Measurements from ENCODE around the gene SLC22A17.
"Not testable (repeated sequence)": the region's sequence is repeated elsewhere in the genome, so short reads cannot be mapped to it uniquely, and the experiment has no call there.

SLC22A17 gene

DNA sequence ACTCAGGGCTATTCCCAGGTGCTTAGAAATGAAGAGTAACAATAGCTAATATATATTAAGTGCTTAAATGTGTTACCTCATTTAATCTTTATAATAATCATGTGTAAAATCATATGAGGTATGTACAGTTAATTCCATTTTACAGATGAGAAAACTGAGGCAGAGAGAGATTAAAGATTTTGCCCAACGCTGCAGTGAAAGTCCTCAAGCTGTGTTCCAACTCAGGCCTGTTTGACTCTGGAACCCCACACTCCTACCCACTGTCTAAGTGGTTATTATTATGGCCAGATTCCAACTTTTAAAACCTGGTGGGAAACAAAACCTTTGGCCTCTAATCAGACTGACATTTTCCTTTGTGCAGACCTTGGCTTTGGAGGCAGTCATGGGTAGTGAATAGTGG is 34.3 kb upstream of the SLC22A17 start:
- no peaks in the 10 kb centered on the region for H3K36me3 Mint-ChIP-seq (ENCODE audit: low read depth)
- intact Hi-C loops (cut with micrococcal nuclease) = no loop called here
- H3K27ac Mint-ChIP-seq = no peak overlapping the region
- no peaks in the 10 kb centered on the region for H3K9me3 Mint-ChIP-seq
- peaks cover 6% of the 10 kb centered on the region for H3K27me3 Mint-ChIP-seq
- H3K4me3 Mint-ChIP-seq = no peak overlapping the region
- H3K4me1 Mint-ChIP-seq (ENCODE audit: low read depth) = no peaks in the 10 kb centered on the region

DNA sequence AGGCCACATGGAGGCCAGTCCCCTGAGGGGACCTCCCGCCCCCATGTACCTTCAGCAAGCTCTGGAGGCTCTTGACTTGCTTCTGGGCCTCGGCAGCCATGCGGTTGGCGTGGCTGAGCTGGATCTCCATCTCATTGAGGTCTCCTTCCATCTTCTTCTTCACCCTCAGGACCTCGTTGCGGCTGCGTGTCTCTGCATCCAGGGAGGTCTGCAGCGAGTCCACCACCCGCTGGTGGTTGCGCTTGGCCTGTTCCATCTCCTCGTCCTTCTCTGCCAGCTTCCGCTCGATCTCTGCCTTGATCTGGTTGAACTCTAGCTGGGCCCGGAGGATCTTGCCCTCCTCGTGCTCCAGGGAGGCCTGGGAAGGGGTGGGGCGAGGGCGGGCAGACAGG is 33.6 kb upstream of the SLC22A17 start:
- H3K27ac Mint-ChIP-seq; H3K36me3 Mint-ChIP-seq (ENCODE audit: low read depth); intact Hi-C loops (cut with micrococcal nuclease); H3K4me1 Mint-ChIP-seq (ENCODE audit: low read depth); H3K4me3 Mint-ChIP-seq; H3K9me3 Mint-ChIP-seq: not testable (repeated sequence)
- H3K27me3 Mint-ChIP-seq = peaks cover 10% of the 10 kb centered on the region

DNA sequence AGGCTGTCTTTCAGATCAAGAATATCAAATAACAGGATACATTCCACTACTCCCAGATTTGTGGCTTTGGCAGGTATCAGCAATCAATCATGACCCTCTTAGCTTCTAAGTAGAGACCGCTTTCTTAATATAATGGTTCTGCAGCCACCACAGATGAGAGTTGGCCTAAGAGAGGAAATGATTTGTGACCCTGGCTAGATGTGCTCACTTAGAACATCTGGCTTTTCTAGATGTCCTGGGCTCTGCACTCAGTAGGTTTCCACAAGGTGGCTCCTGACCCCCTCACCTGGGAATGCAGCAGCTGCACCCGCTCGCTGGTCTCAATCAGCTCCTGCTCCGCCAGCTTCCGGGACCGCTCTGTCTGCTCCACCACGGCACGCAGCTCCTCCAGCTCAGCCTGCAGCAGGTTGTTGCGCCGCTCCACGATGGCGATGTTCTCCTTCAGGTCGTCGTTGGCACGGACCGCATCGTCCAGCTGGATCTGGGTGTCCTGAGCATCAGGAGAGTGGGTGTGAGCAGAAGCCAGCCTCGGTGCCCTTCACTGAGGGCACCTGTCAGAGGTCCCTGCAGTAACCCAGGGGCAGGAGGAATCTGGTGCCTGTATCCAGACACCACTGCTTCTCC is 33.1 kb upstream of the SLC22A17 start:
- no peaks in the 10 kb centered on the region for H3K9me3 Mint-ChIP-seq
- no peak overlapping the region for H3K4me3 Mint-ChIP-seq
- no peaks in the 10 kb centered on the region for H3K36me3 Mint-ChIP-seq (ENCODE audit: low read depth)
- H3K4me1 Mint-ChIP-seq (ENCODE audit: low read depth) = no peaks in the 10 kb centered on the region
- peaks cover 11% of the 10 kb centered on the region for H3K27me3 Mint-ChIP-seq
- H3K27ac Mint-ChIP-seq = no peak overlapping the region
- intact Hi-C loops (cut with micrococcal nuclease) = no loop called here

DNA sequence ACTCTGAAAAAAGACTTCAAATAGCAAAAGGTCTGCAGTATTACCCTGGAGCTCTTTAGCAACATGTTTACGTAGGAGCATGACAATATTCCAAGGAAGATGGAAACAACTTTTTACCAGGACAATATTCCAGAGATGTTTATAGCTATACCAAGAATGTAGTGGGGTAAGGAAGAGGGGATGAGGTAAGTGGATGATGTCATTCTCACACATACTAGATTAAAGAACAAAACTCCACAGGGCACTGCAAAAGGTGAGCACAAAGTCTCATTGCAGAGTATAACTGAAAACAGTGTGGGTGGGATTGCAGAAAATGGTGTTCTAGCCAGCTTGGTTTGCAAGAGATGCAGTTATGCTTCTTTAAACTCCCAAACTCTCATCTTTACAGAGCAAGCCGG is 32.6 kb upstream of the SLC22A17 start:
- no peaks in the 10 kb centered on the region for H3K9me3 Mint-ChIP-seq
- H3K4me1 Mint-ChIP-seq (ENCODE audit: low read depth) = no peaks in the 10 kb centered on the region
- intact Hi-C loops (cut with micrococcal nuclease) = no loop called here
- H3K27me3 Mint-ChIP-seq = peaks cover 14% of the 10 kb centered on the region
- H3K4me3 Mint-ChIP-seq = no peak overlapping the region
- H3K27ac Mint-ChIP-seq = no peak overlapping the region
- H3K36me3 Mint-ChIP-seq (ENCODE audit: low read depth) = no peaks in the 10 kb centered on the region

DNA sequence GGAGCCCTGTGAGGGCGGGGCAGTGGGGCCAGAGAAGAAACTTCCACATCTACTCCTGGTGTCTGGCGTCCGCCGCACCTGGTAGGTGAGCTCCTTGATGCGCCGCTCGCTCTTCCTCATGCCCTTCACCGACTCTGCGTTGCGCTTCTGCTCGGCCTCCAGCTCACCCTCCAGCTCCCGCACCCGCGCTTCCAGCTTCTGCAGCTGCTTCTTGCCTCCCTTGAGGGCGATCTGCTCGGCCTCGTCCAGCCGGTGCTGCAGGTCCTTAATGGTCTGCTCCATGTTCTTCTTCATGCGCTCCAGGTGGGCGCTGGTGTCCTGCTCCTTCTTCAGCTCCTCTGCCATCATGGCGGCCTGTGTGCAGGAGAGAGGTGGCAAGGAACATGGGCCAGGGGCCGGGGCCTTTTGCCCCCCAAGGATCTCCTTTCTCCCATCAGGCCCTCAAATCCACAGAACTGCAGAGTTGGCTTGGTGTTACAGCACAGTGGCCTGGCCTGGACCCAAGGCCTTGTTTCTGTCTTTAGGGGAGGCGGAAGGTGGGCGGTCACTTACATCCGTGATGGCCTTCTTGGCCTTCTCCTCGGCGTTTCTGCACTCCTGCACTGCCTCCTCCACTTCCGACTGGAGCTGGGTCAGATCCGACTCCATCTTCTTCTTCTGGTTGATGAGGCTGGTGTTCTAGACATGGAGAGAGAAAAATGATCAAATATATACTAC is 31.8 kb upstream of the SLC22A17 start:
- Mint-ChIP-seq H3K36me3 (ENCODE audit: low read depth) (no peaks in the 10 kb centered on the region), H3K4me3 (no peak overlapping the region), H3K4me1 (ENCODE audit: low read depth) (no peaks in the 10 kb centered on the region), H3K27ac (no peak overlapping the region), H3K27me3 (peaks cover 11% of the 10 kb centered on the region), H3K9me3 (no peaks in the 10 kb centered on the region)
- intact Hi-C loops (cut with micrococcal nuclease) = no loop called here

DNA sequence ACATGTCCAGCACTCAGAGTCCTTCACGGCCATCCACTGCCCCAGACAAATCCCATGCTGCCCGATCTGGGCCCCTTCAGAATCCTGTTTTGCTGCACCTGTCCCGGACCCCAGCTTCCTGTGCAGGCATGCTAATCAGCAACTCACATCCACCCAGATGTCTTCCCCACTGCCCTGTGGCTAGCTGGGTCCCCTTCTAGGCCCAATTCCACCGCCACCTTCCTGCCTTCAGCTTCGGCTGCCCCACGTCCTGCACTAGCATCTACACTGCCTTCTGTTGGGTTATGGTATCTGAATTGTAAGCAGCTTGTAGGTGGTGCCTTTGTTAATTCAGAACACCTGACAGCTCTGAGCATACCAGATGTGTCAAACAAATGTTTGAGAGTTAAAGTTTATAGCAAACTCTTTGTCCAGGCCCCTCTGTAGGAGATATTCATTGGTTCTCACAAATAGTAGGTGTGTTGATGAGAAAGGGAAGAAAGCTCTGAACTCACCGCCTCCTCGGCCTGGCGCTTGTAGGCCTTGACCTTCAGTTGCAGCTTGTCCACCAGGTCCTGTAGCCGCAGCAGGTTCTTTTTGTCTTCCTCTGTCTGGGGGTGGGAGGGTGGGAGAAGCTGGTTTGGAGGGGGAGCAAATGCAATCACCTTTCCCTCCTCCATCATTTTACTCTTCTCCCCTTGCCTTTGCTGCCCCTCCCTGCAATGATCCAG is 30.2 kb upstream of the SLC22A17 start:
- Mint-ChIP-seq H3K9me3 (no peaks in the 10 kb centered on the region), H3K27me3 (peaks cover 11% of the 10 kb centered on the region), H3K4me3 (no peak overlapping the region), H3K36me3 (ENCODE audit: low read depth) (no peaks in the 10 kb centered on the region), H3K27ac (no peak overlapping the region), H3K4me1 (ENCODE audit: low read depth) (no peaks in the 10 kb centered on the region)
- intact Hi-C loops (cut with micrococcal nuclease) = no loop called here

DNA sequence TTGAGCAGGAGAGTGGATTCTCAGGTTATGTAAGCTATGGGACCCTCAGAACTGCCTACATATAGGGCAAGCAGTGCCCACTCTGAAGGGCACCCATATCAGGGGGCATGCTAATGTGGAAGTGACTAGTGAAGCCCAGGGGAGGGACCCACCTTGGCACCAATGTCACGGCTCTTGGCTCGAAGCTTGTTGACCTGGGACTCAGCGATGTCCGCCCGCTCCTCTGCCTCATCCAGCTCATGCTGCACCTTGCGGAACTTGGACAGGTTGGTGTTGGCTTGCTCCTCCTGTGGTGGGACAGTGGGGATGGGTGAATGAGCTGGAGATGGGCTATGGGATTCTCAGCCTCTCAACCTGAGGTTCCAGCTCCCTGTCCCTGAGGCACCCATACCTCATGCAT is 29.6 kb upstream of the SLC22A17 start:
- intact Hi-C loops (cut with micrococcal nuclease) = no loop called here
- Mint-ChIP-seq H3K27me3 (peaks cover 11% of the 10 kb centered on the region), H3K4me3 (no peak overlapping the region), H3K4me1 (ENCODE audit: low read depth) (no peaks in the 10 kb centered on the region), H3K36me3 (ENCODE audit: low read depth) (no peaks in the 10 kb centered on the region), H3K27ac (no peak overlapping the region), H3K9me3 (no peaks in the 10 kb centered on the region)

DNA sequence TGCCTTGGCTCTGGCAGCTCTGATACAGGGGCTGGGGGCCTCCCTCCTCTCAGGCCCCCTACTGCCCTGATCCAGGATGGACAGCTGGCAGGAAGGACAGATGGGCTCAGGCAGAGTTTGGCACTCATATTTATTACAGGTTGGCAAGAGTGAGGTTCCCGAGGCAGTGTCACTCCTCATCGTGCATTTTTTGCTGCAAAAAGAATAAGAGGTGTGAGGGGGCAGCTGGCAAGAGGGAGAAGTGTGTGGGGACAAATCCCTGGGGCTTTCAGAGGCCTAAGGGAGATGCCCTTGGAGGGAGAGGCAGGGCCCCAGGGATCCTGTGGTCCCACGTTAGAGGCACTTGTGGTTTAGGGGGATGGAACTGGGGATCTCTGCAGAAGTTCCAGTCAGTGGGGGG is 29.2 kb upstream of the SLC22A17 start:
- H3K27me3 Mint-ChIP-seq = peaks cover 11% of the 10 kb centered on the region
- H3K27ac Mint-ChIP-seq = no peak overlapping the region
- H3K4me3 Mint-ChIP-seq = no peak overlapping the region
- no peaks in the 10 kb centered on the region for H3K36me3 Mint-ChIP-seq (ENCODE audit: low read depth)
- no peaks in the 10 kb centered on the region for H3K9me3 Mint-ChIP-seq
- intact Hi-C loops (cut with micrococcal nuclease) = loop anchor here (2.0 kb wide), 2 partner anchors 55 to 117 kb away; no protein-coding TSS in a partner anchor
- H3K4me1 Mint-ChIP-seq (ENCODE audit: low read depth) = no peaks in the 10 kb centered on the region

DNA sequence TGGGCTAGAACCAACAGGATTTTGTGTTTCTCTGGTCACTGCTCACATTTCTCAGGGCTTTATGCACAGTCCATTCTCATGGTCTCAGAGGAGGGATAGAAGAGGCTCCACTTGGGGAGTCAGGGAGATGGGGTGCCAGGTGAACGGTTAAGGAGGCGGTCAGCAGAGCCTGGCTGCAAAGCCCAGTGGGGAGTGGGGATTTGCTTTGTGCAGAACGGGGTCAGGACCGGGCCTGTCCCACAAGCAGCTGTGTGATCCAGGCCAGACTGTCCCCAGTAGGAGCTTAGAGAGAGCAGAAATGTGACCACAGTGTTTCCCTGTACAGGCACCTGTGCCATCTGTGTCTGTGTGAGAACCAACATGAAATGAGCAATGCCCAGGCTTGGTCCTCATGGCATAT is 28.3 kb upstream of the SLC22A17 start:
- intact Hi-C loops (cut with micrococcal nuclease) = loop anchor here (2.0 kb wide), 2 partner anchors 54 to 116 kb away; no protein-coding TSS in a partner anchor
- no peaks in the 10 kb centered on the region for H3K36me3 Mint-ChIP-seq (ENCODE audit: low read depth)
- H3K4me3 Mint-ChIP-seq = no peak overlapping the region
- H3K9me3 Mint-ChIP-seq = no peaks in the 10 kb centered on the region
- H3K27ac Mint-ChIP-seq = no peak overlapping the region
- H3K4me1 Mint-ChIP-seq (ENCODE audit: low read depth) = no peaks in the 10 kb centered on the region
- H3K27me3 Mint-ChIP-seq = peaks cover 11% of the 10 kb centered on the region

DNA sequence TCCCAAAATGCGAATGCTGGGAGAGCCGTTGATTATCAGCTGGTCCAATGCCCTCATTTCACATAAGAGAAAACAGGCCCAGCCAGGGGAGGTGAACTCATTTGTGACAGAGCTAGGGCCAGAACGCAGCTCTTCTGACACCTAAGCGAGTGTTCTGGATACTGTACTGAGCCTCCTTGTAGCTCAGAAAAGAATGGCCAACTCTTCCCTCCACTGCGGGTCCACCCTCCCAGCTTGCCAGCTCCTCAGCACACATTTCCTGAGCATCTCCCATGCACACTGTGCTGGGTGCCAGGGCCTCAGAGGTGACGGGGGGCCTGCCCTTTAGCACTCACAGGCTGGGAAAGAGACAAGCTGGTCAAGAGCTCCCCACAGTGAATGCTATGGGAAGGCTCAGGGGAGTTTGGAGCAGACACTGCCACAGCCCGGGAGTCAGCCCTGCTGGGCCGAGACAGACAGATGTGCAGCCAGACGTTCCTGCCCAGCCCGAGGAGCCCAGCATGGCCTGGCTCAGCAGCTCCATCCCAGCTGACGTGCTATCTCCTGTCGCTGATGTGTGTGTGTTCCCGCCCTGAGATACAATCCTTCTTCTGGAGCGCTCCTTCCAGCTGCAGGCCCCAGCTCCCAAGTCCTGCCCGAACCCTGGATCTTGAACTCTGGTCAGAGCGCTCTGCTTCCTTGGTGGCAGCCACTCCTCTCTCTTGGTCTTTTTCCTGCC is 27.7 kb upstream of the SLC22A17 start:
- Mint-ChIP-seq H3K36me3 (ENCODE audit: low read depth) (no peaks in the 10 kb centered on the region), H3K9me3 (no peaks in the 10 kb centered on the region), H3K4me1 (ENCODE audit: low read depth) (no peaks in the 10 kb centered on the region), H3K27me3 (peaks cover 11% of the 10 kb centered on the region), H3K4me3 (no peak overlapping the region), H3K27ac (no peak overlapping the region)
- intact Hi-C loops (cut with micrococcal nuclease) = loop anchor here (2.0 kb wide), 2 partner anchors 54 to 116 kb away; no protein-coding TSS in a partner anchor

DNA sequence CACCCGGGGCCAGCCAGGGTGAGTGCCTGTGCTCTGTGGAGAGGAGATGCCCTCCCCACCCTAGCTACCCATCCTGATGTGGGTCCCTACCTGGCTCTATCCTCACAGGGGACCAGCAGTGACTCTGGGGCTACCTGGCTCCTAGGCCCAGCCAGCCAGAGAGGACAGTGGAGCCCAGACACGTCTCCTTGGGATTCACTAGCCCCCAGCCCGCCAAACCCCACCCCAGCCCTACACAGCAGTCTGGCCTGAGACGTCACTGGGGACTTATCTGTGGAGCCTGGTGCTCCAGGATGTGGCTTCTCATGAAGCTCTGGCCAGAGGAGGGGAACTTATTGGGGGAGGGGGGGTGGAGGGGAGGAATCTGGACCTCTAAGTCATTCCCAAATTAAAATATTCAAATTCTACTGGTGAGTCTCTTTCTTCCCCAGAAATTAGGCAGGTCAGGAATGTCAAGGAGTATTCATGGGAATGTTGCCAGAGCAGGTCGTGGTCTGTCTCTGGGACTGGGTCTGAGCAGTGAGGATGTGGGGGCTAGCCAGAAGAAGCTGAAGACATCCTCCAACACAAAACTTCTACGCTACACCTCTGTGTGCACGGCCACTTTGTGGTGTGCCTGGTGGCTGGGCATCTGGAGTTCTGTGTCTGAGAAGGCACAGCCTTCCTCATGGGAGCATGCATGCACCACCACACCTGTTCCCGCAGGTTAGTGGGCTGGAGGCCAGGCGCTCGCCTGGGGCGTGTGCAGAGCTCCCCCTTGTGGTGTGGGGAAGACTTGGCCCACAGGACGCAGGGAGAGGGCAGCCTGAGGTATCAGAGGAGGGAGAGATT is 26.9 kb upstream of the SLC22A17 start:
- H3K27me3 Mint-ChIP-seq = peaks cover 11% of the 10 kb centered on the region
- H3K27ac Mint-ChIP-seq = no peak overlapping the region
- intact Hi-C loops (cut with micrococcal nuclease) = loop anchor here (2.0 kb wide), 2 partner anchors 53 to 115 kb away; no protein-coding TSS in a partner anchor
- no peaks in the 10 kb centered on the region for H3K4me1 Mint-ChIP-seq (ENCODE audit: low read depth)
- H3K4me3 Mint-ChIP-seq = no peak overlapping the region
- no peaks in the 10 kb centered on the region for H3K9me3 Mint-ChIP-seq
- H3K36me3 Mint-ChIP-seq (ENCODE audit: low read depth) = no peaks in the 10 kb centered on the region

DNA sequence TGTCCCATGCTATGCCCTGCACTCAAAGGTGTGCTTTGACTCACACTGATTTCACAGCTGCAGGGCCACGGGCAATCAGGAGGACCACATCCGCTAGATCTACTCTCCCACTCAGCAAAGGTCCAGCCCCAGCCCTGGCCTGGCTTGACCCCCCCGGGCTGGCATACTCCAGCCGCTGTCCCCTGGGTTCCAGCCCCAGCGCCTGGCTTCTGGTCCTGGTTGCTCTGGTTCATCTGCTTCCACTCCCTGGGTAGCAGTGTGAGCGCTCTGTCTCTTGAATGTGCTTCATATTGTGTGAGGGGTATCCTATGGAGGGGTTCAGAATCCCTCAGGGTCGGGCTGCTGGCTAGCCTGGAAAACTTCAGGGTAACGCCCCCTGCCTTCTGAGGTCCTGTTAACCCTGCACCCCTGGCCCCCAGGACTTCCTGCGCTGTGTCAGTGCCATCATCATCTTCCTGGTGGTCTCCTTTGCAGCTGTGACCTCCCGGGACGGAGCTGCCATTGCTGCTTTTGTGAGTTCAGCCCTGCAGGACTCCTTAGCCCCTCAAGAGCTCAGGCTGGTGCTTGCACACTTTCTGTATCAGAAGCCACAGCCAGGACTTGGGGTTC is 26.0 kb upstream of the SLC22A17 start:
- H3K36me3 Mint-ChIP-seq (ENCODE audit: low read depth) = no peaks in the 10 kb centered on the region
- H3K4me1 Mint-ChIP-seq (ENCODE audit: low read depth) = no peaks in the 10 kb centered on the region
- peaks cover 11% of the 10 kb centered on the region for H3K27me3 Mint-ChIP-seq
- H3K9me3 Mint-ChIP-seq = no peaks in the 10 kb centered on the region
- intact Hi-C loops (cut with micrococcal nuclease) = no loop called here
- no peak overlapping the region for H3K4me3 Mint-ChIP-seq
- H3K27ac Mint-ChIP-seq = no peak overlapping the region

Measured in dendritic cell treated with granulocyte-macrophage colony-stimulating factor and Interleukin-4, amounts not matched to agents 40 ng/mL and 50 ng/mL, for 4 days (primary cell).